ENCODE measurements around the gene ETS1.

- TF ChIP-seq CTCF (IDR thresholded peaks at IDR 0.05; ENCODE audit: low read length) (no peak), EZH2 (IDR thresholded peaks at IDR 0.05; ENCODE audit: borderline replicate concordance, low read length) (no peak)
These were observed 104.1 kb downstream of the ETS1 start for GRCh38 chr11:128483211-128483788.

Measured in OCI-LY1 (cell line).